ENCODE results near the gene PLCB1. TPM values are rescaled to one million over a fixed set of nuclear protein-coding genes. Genes with fewer than 3 reads are reported as not detected.

Gene PLCB1
- total and polyA plus RNA-seq, 2 donors (not counting 3 experiments of a cell fraction or from before 2014, with no cell fraction given): 10.2 to 53.4 TPM

GRCh38 chr20:8918145-8918544 lies 786.1 kb downstream of the PLCB1 start:
- H3K4me3 ChIP-seq (replicated peaks in 1 of 3; ENCODE audit: insufficient read depth in 1 of 3, low read depth in 1 of 3, low read length in 3 of 3): no peak overlapping the region
- intact Hi-C loops (cut with micrococcal nuclease): no loop called here

More at GRCh38 chr20:8918145-8918544, 786.1 kb downstream of the PLCB1 start:
- Histone ChIP-seq H3K9me3 (replicated peaks; ENCODE audit: control insufficient read depth, insufficient read depth, low read length) (no peaks in the 10 kb centered on the region), H3K79me2 (ENCODE audit: control insufficient read depth, insufficient read depth, low read length) (no peaks in the 10 kb centered on the region), H2AFZ (ENCODE audit: low read depth, low read length) (no peak overlapping the region), H3K4me1 (ENCODE audit: control insufficient read depth, extremely low read depth, insufficient read depth, low read length) (no peaks in the 10 kb centered on the region), H3K4me2 (ENCODE audit: insufficient read depth, low read length) (no peak overlapping the region), H3K27me3 (ENCODE audit: control insufficient read depth in 2 of 2, insufficient read depth in 2 of 2, low read length in 2 of 2) (peaks cover 0 to 1% of the 10 kb centered on the region in 2 experiments), H3K9me1 (replicated peaks; ENCODE audit: control insufficient read depth, extremely low read depth, insufficient read depth, low read length) (no peaks in the 10 kb centered on the region), H3K36me3 (ENCODE audit: control insufficient read depth in 2 of 2, extremely low read depth in 1 of 2, insufficient read depth in 2 of 2, low read length in 2 of 2) (no peaks in the 10 kb centered on the region), H3K9ac (replicated peaks; ENCODE audit: extremely low read depth, insufficient read depth, low read length) (no peak overlapping the region), H4K20me1 (replicated peaks; ENCODE audit: control insufficient read depth, extremely low read depth, insufficient read depth, low read length) (no peaks in the 10 kb centered on the region), H3K27ac (ENCODE audit: insufficient read depth, low read depth, low read length) (no peak overlapping the region)
- FAIRE-seq: no peak
- ChIA-PET CTCF (no interaction called here), POLR2A (no interaction called here)
- BruUV-seq (replicated peaks): no TSS peak
- DNase-seq (ENCODE audit: low read depth, low spot score): no peak
- TF ChIP-seq FOS (IDR thresholded peaks at IDR 0.05; ENCODE audit: borderline replicate concordance, insufficient read depth, low read length) (no peak), GATA2 (IDR thresholded peaks at IDR 0.05; ENCODE audit: insufficient read depth, insufficient read length, low read depth, low read length) (no peak), MYC (IDR thresholded peaks at IDR 0.05; ENCODE audit: low read depth, low read length) (no peak), EZH2 (IDR thresholded peaks at IDR 0.05; ENCODE audit: borderline replicate concordance, low read depth, low read length, severe bottlenecking) (no peak), JUN (IDR thresholded peaks at IDR 0.05; ENCODE audit: borderline replicate concordance, insufficient read depth, insufficient read length, low read depth) (no peak), CTCF (IDR thresholded peaks at IDR 0.05; ENCODE audit: extremely low read depth in 1 of 2, insufficient read depth in 1 of 2, low read depth in 1 of 2, low read length in 2 of 2) (no peak), POLR2A (IDR thresholded peaks at IDR 0.05; ENCODE audit: low read depth, low read length) (no peak), POLR2AphosphoS5 (IDR thresholded peaks at IDR 0.05; ENCODE audit: insufficient read depth, low read depth, low read length) (no peak)
- TF ChIP-seq, protein P1, sequence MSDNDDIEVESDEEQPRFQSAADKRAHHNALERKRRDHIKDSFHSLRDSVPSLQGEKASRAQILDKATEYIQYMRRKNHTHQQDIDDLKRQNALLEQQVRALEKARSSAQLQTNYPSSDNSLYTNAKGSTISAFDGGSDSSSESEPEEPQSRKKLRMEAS (IDR thresholded peaks at IDR 0.05; ENCODE audit: insufficient read depth, insufficient read length): no peak
- dilution Hi-C loops (cut with MboI; ENCODE audit: extremely low pct_ligation_motif_present, low sequenced_read_pairs): no loop called here
